Psoas muscle (tissue), 8 donors: ENCODE data around the gene TPCN2. TPM values are rescaled to one million over a fixed set of nuclear protein-coding genes. Genes with fewer than 3 reads are reported as not detected.

Experiments used
- ATAC-seq, 4 donors: fragments of 200-7000 bp; cut with Tn5 transposase; one replicate each; pipeline ENCODE4 v1.9.1; 2020; ENCODE audit warnings: moderate library complexity in 3 of 4, mild to moderate bottlenecking in 2 of 4
- DNase-seq, 2 donors: peaks; one replicate each; pipeline ENCODE4 v3.0.0-alpha.2; 2020
- H3K27ac ChIP-seq: fragments of 200-600 bp; one replicate; pipeline ENCODE4 v1.8.0; 2022
- H3K27me3 ChIP-seq, 3 donors: fragments of 200-600 bp in 1 of 3; one replicate each; pipeline versions ENCODE4 v1.6.1 to v1.8.0; 2013 to 2022; ENCODE audit warnings: low read length in 2 of 3, mild to moderate bottlenecking in 2 of 3, moderate library complexity in 1 of 3; ENCODE audit not compliant: insufficient read depth in 3 of 3
- H3K36me3 ChIP-seq, 2 donors: fragments of 200-600 bp in 1 of 2; one replicate each; pipeline versions ENCODE4 v1.6.1 to v1.8.0; 2013 to 2022; ENCODE audit warnings: low read depth in 1 of 2, mild to moderate bottlenecking in 1 of 2, moderate library complexity in 1 of 2; ENCODE audit not compliant: insufficient read depth in 1 of 2
- H3K4me1 ChIP-seq: fragments of 200-600 bp; one replicate; pipeline ENCODE4 v1.8.0; 2022
- H3K4me3 ChIP-seq: fragments of 200-600 bp; one replicate; pipeline ENCODE4 v1.8.0; 2022; ENCODE audit warnings: mild to moderate bottlenecking
- H3K9me3 ChIP-seq: fragments of 200-600 bp; one replicate; pipeline ENCODE4 v1.8.0; 2022
- WGBS, 3 donors: extraction: QIAGEN DNeasy Blood & Tissue Kit; methylation state at CpG; one replicate each; pipeline versions ENCODE4 v1.1.6 to v1.1.7; 2013; 5-methylcytosine and 5-hydroxymethylcytosine counted together
- intact Hi-C, 2 donors: fragments of 100-400 bp; cut with DNase I; formaldehyde crosslinking; loops; one replicate each; pipeline versions ENCODE4 v1.11.0 to v1.14.2; 2022
- polyA plus RNA-seq, 3 donors: library from polyadenylated mRNA; stranded (reverse); fragments of 200-250 nt; gene quantifications; one replicate each; pipeline ENCODE4 v1.2.3, GENCODE V29; 2013
- total RNA-seq, 4 donors: library from RNA; stranded (reverse); fragmentation: NEBNext Ultra II Directional in 2 of 4; extraction: Animal tissue kit (Norgen Biotek cat#: 25700) in 2 of 4; gene quantifications; one replicate each; pipeline versions ENCODE4 v1.2.1 to v1.2.4, GENCODE V29; 2021 to 2023
- TF ChIP-seq, protein P1 (sequence below): fragments of 200-600 bp; IDR thresholded peaks from one replicate; pipeline ENCODE4 v1.8.0; 2022; ENCODE audit warnings: antibody characterized with exemption
- donor health status: healthy with polysubstance abuse.
- donor health status: DM: no; HTN: no; CAD: no; lungs with moderate emphysema.
- donor health status: Bipolar disorder and iron deficiency.
- donor health status: healthy.
- donor health status: DM: yes; HTN: yes; CAD: no.
- donor health status: DM: no; HTN: no; CAD: no.
- donor health status: DM: no; HTN: no; CAD: no.
- donor health status: DM: yes; HTN: yes; CAD: no.

Gene TPCN2
- total and polyA plus RNA-seq, 7 donors = 2.2 to 6.0 (median 3.5) TPM

DNA sequence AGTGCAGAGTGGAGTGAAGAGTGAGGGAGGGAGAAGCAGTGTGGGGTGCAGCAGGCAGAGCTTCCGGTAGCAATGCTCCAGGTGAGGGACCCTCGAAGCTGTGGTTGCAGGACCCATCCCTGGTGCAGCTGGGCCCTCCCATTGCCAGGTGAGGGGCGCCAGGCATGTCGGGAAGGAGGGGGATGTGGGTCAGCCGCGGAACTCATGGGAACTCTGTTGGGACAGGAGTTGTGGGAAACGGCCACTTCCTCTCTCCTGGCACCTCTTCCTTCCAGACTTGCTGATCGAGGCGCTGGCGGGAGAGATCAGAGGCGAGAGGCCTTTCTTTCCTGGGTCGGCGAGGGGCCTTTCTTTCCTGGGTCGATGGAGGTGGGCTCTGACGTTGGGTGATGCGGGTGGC, 48.5 kb downstream of the TPCN2 start:
- no peaks in the 10 kb centered on the region for H3K4me1 ChIP-seq
- 64 to 70% (median 69%) methylated on average over 16 of the region's 16 CpGs for WGBS, 3 donors
- ATAC-seq (no peak), DNase-seq (no peak)
- H3K4me3 ChIP-seq = no peak overlapping the region
- TF ChIP-seq, protein P1, sequence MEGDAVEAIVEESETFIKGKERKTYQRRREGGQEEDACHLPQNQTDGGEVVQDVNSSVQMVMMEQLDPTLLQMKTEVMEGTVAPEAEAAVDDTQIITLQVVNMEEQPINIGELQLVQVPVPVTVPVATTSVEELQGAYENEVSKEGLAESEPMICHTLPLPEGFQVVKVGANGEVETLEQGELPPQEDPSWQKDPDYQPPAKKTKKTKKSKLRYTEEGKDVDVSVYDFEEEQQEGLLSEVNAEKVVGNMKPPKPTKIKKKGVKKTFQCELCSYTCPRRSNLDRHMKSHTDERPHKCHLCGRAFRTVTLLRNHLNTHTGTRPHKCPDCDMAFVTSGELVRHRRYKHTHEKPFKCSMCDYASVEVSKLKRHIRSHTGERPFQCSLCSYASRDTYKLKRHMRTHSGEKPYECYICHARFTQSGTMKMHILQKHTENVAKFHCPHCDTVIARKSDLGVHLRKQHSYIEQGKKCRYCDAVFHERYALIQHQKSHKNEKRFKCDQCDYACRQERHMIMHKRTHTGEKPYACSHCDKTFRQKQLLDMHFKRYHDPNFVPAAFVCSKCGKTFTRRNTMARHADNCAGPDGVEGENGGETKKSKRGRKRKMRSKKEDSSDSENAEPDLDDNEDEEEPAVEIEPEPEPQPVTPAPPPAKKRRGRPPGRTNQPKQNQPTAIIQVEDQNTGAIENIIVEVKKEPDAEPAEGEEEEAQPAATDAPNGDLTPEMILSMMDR = no peak
- intact Hi-C loops = no loop called here
- H3K27ac ChIP-seq = no peak overlapping the region
- H3K9me3 ChIP-seq = no peaks in the 10 kb centered on the region
- H3K27me3 ChIP-seq = peaks cover 0 to 5% (median 0%) of the 10 kb centered on the region in 3 donors
- peaks cover 0 to 11% of the 10 kb centered on the region in 2 donors for H3K36me3 ChIP-seq

DNA sequence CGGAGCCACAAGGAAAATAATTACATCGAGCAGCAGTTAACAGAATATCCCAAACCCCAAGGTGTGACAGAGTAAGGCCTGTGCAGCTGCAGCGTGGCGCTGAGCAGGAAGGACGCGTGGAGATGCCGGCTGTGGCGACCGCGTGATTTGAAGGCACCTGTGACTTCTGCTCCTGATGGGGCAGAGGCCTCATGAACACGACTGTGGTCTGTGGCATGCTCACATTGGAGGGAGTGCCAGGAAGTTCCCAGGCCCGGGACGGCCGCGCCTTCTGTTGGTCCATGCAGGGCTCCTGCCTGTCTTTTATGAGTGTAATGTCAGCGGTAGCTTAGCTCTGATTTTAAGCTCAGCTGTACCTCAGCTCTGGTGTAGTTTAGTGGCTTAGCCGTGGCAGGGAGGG, 50.4 kb downstream of the TPCN2 start:
- DNase-seq (no peak), ATAC-seq (no peak)
- TF ChIP-seq, protein P1 = no peak
- H3K27me3 ChIP-seq = peaks cover 0 to 21% (median 2%) of the 10 kb centered on the region in 3 donors
- WGBS, 3 donors = 56 to 62% (median 61%) methylated on average over 17 of the region's 17 CpGs
- no peak overlapping the region for H3K4me3 ChIP-seq
- H3K27ac ChIP-seq = no peak overlapping the region
- H3K4me1 ChIP-seq = no peaks in the 10 kb centered on the region
- H3K36me3 ChIP-seq = no peaks in the 10 kb centered on the region
- intact Hi-C loops = no loop called here
- no peaks in the 10 kb centered on the region for H3K9me3 ChIP-seq

- DNase-seq (no peak), ATAC-seq (peak in 2 of 4 donors; percentile 2 to 12)
- 57 to 70% (median 62%) methylated on average over 13 of the region's 13 CpGs for WGBS, 3 donors
- no peaks in the 10 kb centered on the region for H3K9me3 ChIP-seq
- H3K4me3 ChIP-seq = no peak overlapping the region
- H3K36me3 ChIP-seq = no peaks in the 10 kb centered on the region
- intact Hi-C loops = loop anchor here (1.0 to 10.0 kb wide), 3 partner anchors 344 to 567 kb away; no protein-coding TSS in a partner anchor
- peaks cover 0 to 31% (median 2%) of the 10 kb centered on the region in 3 donors for H3K27me3 ChIP-seq
- H3K27ac ChIP-seq = no peak overlapping the region
- H3K4me1 ChIP-seq = no peaks in the 10 kb centered on the region
- TF ChIP-seq, protein P1 = no peak
These were observed 51.9 kb downstream of the TPCN2 start for GRCh38 chr11:69100454-69101114.

- Histone ChIP-seq H3K4me3 (no peak overlapping the region), H3K27ac (no peak overlapping the region), H3K36me3 (no peaks in the 10 kb centered on the region), H3K9me3 (no peaks in the 10 kb centered on the region), H3K4me1 (no peaks in the 10 kb centered on the region), H3K27me3 (peaks cover 0 to 34% (median 2%) of the 10 kb centered on the region in 3 donors)
- TF ChIP-seq, protein P1 = peak; percentile 98
- ATAC-seq (peak; percentile 79 to 89 (median 87)), DNase-seq (peak; percentile 59 to 79)
- 21 to 27% (median 26%) methylated on average over 12 to 14 of the region's 14 CpGs for WGBS, 3 donors
- intact Hi-C loops = loop anchor here (1.0 to 10.0 kb wide), 3 partner anchors 344 to 566 kb away; no protein-coding TSS in a partner anchor
These were observed 52.5 kb downstream of the TPCN2 start for GRCh38 chr11:69101115-69101791.
